Gastrocnemius medialis (tissue), 4 donors: ENCODE results near the gene PGPEP1. TPM values are rescaled to one million over a fixed set of nuclear protein-coding genes. Genes with fewer than 3 reads are reported as not detected.

Experiments used
- ATAC-seq, 2 donors: fragments of 150-250 bp; one replicate each; pipeline ENCODE4 v1.9.1; 2016
- DNase-seq, 2 donors: peaks; one replicate each; pipeline ENCODE4 v3.0.0-alpha.2; 2019
- H3K27ac ChIP-seq, 4 donors: fragments of 200-600 bp; sonication (generic); 1 replicate in 1 of 4; 2 replicates in 3 of 4; pipeline ENCODE4 v1.5.1; 2016 to 2018; ENCODE audit warnings: mild to moderate bottlenecking in 2 of 4, moderate library complexity in 1 of 4
- H3K27me3 ChIP-seq, 3 donors: fragments of 200-600 bp; sonication (generic) in 2 of 3; 1 replicate in 1 of 3; 2 replicates in 2 of 3; pipeline versions ENCODE4 v1.5.1 to v1.6.0; 2016 to 2019; ENCODE audit warnings: mild to moderate bottlenecking in 1 of 3, moderate library complexity in 1 of 3
- H3K36me3 ChIP-seq, 2 donors: fragments of 200-600 bp; sonication (generic) in 1 of 2; one replicate each; pipeline ENCODE4 v1.5.1; 2017 to 2018
- H3K4me1 ChIP-seq, 2 donors: fragments of 200-600 bp; sonication (generic) in 1 of 2; one replicate each; pipeline ENCODE4 v1.5.1; 2016 to 2017; ENCODE audit warnings: mild to moderate bottlenecking in 2 of 2
- H3K4me3 ChIP-seq, 4 donors: fragments of 200-600 bp; sonication (generic) in 3 of 4; 1 replicate in 1 of 4; 2 replicates in 3 of 4; pipeline ENCODE4 v1.5.1; 2016 to 2019; ENCODE audit warnings: mild to moderate bottlenecking in 2 of 4
- H3K9me3 ChIP-seq, 3 donors: fragments of 200-600 bp; sonication (generic) in 2 of 3; 1 replicate in 1 of 3; 2 replicates in 2 of 3; pipeline ENCODE4 v1.5.1; 2016 to 2019
- POLR2A ChIP-seq, 2 donors: fragments of 450-650 bp; IDR thresholded peaks; one replicate each; pipeline ENCODE4 v1.6.1; 2017; ENCODE audit warnings: antibody characterized with exemption in 2 of 2, mild to moderate bottlenecking in 2 of 2, moderate library complexity in 2 of 2
- in situ Hi-C, 4 donors: fragments of 200-750 bp; cut with MboI; loops; one replicate each; pipeline versions ENCODE4 v1.15.0 to v1.8.0; 2017; ENCODE audit warnings: low sequenced_read_pairs in 4 of 4
- intact Hi-C: fragments of 100-400 bp; cut with DNase I; formaldehyde crosslinking; loops from one replicate; pipeline ENCODE4 v1.15.1; 2023; ENCODE audit warnings: low total_unique reads
- total RNA-seq, 4 donors: library from RNA; depleted of rRNA; stranded (reverse); fragments of >200 nt; gene quantifications; one replicate each; pipeline versions ENCODE4 v1.1.0 to v1.2.3, GENCODE V29; 2016
- TF ChIP-seq, protein P1 (sequence below), 5 experiments: fragments of 450-650 bp in 3 of 5; fragments of 200-600 bp in 2 of 5; sonication (generic) in 2 of 5; IDR thresholded peaks in 4 of 5; conservative IDR thresholded peaks in 1 of 5; 1 replicate in 4 of 5; 2 replicates in 1 of 5; pipeline ENCODE4 v1.5.1; 2016 to 2019; ENCODE audit warnings: antibody characterized with exemption in 5 of 5, mild to moderate bottlenecking in 3 of 5, moderate library complexity in 3 of 5

Gene PGPEP1
- total RNA-seq, 4 donors from 2014 or later, result 11.7 to 42.3 (median 23.6) TPM

DNA sequence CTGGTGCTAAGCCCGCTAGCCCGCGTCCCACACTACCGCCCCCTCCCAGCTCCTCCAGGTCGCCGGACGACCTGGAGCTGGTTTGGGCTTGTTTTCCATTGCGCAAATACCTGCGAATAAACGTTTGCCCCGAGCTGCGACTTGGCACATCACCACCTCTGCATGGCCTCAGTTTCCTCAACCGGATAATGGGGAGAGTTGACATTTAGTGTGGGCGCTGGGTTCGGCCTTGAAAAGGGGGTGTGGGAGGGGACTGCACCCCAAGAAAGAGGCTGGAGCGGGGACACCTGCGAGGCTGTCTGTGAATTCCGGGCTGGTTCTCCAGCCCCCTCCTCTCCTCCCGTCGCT is 48.0 kb upstream of the PGPEP1 start:
- ATAC-seq, result peak in 1 of 2 donors; percentile 26
- intact Hi-C loops (loop anchor here (1.0 kb wide), 1 partner anchor 10 kb away; no protein-coding TSS in a partner anchor), in situ Hi-C loops (no loop called here)

GRCh38 chr19:18292810-18293641 is 47.4 kb upstream of the PGPEP1 start:
- TF ChIP-seq POLR2A (IDR thresholded peaks at IDR 0.05), result peak; percentile 39 to 44
- TF ChIP-seq, protein P1, sequence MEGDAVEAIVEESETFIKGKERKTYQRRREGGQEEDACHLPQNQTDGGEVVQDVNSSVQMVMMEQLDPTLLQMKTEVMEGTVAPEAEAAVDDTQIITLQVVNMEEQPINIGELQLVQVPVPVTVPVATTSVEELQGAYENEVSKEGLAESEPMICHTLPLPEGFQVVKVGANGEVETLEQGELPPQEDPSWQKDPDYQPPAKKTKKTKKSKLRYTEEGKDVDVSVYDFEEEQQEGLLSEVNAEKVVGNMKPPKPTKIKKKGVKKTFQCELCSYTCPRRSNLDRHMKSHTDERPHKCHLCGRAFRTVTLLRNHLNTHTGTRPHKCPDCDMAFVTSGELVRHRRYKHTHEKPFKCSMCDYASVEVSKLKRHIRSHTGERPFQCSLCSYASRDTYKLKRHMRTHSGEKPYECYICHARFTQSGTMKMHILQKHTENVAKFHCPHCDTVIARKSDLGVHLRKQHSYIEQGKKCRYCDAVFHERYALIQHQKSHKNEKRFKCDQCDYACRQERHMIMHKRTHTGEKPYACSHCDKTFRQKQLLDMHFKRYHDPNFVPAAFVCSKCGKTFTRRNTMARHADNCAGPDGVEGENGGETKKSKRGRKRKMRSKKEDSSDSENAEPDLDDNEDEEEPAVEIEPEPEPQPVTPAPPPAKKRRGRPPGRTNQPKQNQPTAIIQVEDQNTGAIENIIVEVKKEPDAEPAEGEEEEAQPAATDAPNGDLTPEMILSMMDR (IDR thresholded peaks at IDR 0.05 in 4 of 5, conservative IDR thresholded peaks at IDR 0.05 in 1 of 5), result no peak
- ATAC-seq (peak; percentile 42 to 49), DNase-seq (peak; percentile 68 to 81)
- Histone ChIP-seq H3K4me1 (peaks cover 5 to 9% of the 10 kb centered on the region in 2 donors), H3K27me3 (no peaks in the 10 kb centered on the region), H3K9me3 (no peaks in the 10 kb centered on the region), H3K4me3 (peak overlapping the region; percentile 67 to 88 (median 74)), H3K36me3 (no peaks in the 10 kb centered on the region), H3K27ac (peak overlapping the region; percentile 86 to 98 (median 93))
- in situ Hi-C loops, result no loop called here
- intact Hi-C loops, result loop anchor here (1.0 kb wide), 1 partner anchor 11 kb away; no protein-coding TSS in a partner anchor

More for the DNA sequence above, 48.0 kb upstream of the PGPEP1 start:
- H3K4me1 ChIP-seq, result peaks cover 5 to 9% of the 10 kb centered on the region in 2 donors
- no peaks in the 10 kb centered on the region for H3K27me3 ChIP-seq
- peak overlapping the region; percentile 67 to 88 (median 74) for H3K4me3 ChIP-seq
- TF ChIP-seq, protein P1 (IDR thresholded peaks at IDR 0.05 in 4 of 5, conservative IDR thresholded peaks at IDR 0.05 in 1 of 5), result no peak
- TF ChIP-seq POLR2A (IDR thresholded peaks at IDR 0.05), result no peak
- peak overlapping the region; percentile 86 to 98 (median 93) for H3K27ac ChIP-seq
- no peaks in the 10 kb centered on the region for H3K9me3 ChIP-seq
- no peaks in the 10 kb centered on the region for H3K36me3 ChIP-seq
- DNase-seq, result no peak

- ATAC-seq (no peak), DNase-seq (no peak)
- Histone ChIP-seq H3K27ac (peak overlapping the region; percentile 86 to 98 (median 93)), H3K9me3 (no peaks in the 10 kb centered on the region), H3K4me1 (peaks cover 5 to 9% of the 10 kb centered on the region in 2 donors), H3K27me3 (no peaks in the 10 kb centered on the region), H3K4me3 (no peak overlapping the region), H3K36me3 (no peaks in the 10 kb centered on the region)
- TF ChIP-seq POLR2A (IDR thresholded peaks at IDR 0.05), result no peak
- TF ChIP-seq, protein P1 (IDR thresholded peaks at IDR 0.05 in 4 of 5, conservative IDR thresholded peaks at IDR 0.05 in 1 of 5), result no peak
- intact Hi-C loops, result no loop called here
- in situ Hi-C loops, result no loop called here
Measured at GRCh38 chr19:18293642-18294466, 46.5 kb upstream of the PGPEP1 start.

- DNase-seq (no peak), ATAC-seq (no peak)
- TF ChIP-seq, protein P1 (IDR thresholded peaks at IDR 0.05 in 4 of 5, conservative IDR thresholded peaks at IDR 0.05 in 1 of 5), result no peak
- no peak for TF ChIP-seq POLR2A (IDR thresholded peaks at IDR 0.05)
- Histone ChIP-seq H3K27ac (peak overlapping the region in 3 of 4 donors; percentile 86 to 94 (median 92)), H3K36me3 (no peaks in the 10 kb centered on the region), H3K4me3 (no peak overlapping the region), H3K4me1 (peaks cover 5 to 9% of the 10 kb centered on the region in 2 donors), H3K27me3 (no peaks in the 10 kb centered on the region), H3K9me3 (no peaks in the 10 kb centered on the region)
- intact Hi-C loops (no loop called here), in situ Hi-C loops (no loop called here)
Measured at GRCh38 chr19:18294467-18294864, 45.9 kb upstream of the PGPEP1 start.
